CD14-positive monocyte (primary cell): ENCODE measurements around the gene ACE. TPM values are rescaled to one million over a fixed set of nuclear protein-coding genes. Genes with fewer than 3 reads are reported as not detected.

Experiments used
- DNase-seq, 3 donors: peaks; one replicate each; pipeline ENCODE4 v3.0.0-alpha.2; 2011 to 2022
- H2AFZ ChIP-seq: 2 replicates; pipeline ENCODE4 v1.6.0; 2012; ENCODE audit warnings: mild to moderate bottlenecking, low read depth, low read length, inconsistent platforms; ENCODE audit not compliant: insufficient read depth, poor library complexity, severe bottlenecking
- H3K27ac ChIP-seq, 2 donors: 1 replicate in 1 of 2; 2 replicates in 1 of 2; pipeline ENCODE4 v1.5.1; 2012 to 2013; ENCODE audit warnings: low read length in 2 of 2, control low read depth in 1 of 2, inconsistent platforms in 1 of 2, low read depth in 1 of 2, mild to moderate bottlenecking in 1 of 2
- H3K27me3 ChIP-seq, 2 donors: one replicate each; pipeline versions ENCODE4 v1.6.0 to v1.6.1; 2011 to 2013; ENCODE audit warnings: low read length in 2 of 2; ENCODE audit not compliant: control insufficient read depth in 2 of 2, insufficient read depth in 2 of 2
- H3K36me3 ChIP-seq, 2 donors: replicated peaks in 1 of 2; 1 replicate in 1 of 2; 2 replicates in 1 of 2; pipeline versions ENCODE4 v1.5.1 to v1.6.1; 2012 to 2013; ENCODE audit warnings: low read length in 2 of 2, control low read depth in 1 of 2, inconsistent platforms in 1 of 2, mild to moderate bottlenecking in 1 of 2; ENCODE audit not compliant: insufficient read depth in 2 of 2, control insufficient read depth in 1 of 2
- H3K4me1 ChIP-seq, 2 donors: 1 replicate in 1 of 2; 2 replicates in 1 of 2; pipeline versions ENCODE4 v1.5.1 to v1.6.1; 2012 to 2013; ENCODE audit warnings: low read length in 2 of 2, control low read depth in 1 of 2, inconsistent platforms in 1 of 2, mild to moderate bottlenecking in 1 of 2, moderate library complexity in 1 of 2; ENCODE audit not compliant: insufficient read depth in 2 of 2, control insufficient read depth in 1 of 2
- H3K4me2 ChIP-seq: replicated peaks from 2 replicates; pipeline ENCODE3; 2012; ENCODE audit warnings: low read length, moderate library complexity, mild to moderate bottlenecking; ENCODE audit not compliant: poor library complexity, severe bottlenecking; ENCODE audit errors: extremely low read depth
- H3K4me3 ChIP-seq, 3 experiments: fragments of 200-600 bp in 1 of 3; sonication (generic) in 1 of 3; replicated peaks in 1 of 3; 1 replicate in 2 of 3; 2 replicates in 1 of 3; pipeline ENCODE4 v1.5.1; 2011 to 2013; ENCODE audit warnings: low read length in 3 of 3, mild to moderate bottlenecking in 3 of 3, control low read depth in 2 of 3, low read depth in 2 of 3, inconsistent platforms in 1 of 3, moderate library complexity in 1 of 3
- H3K79me2 ChIP-seq: 2 replicates; pipeline ENCODE4 v1.6.0; 2012; ENCODE audit warnings: mild to moderate bottlenecking, control low read depth, inconsistent platforms, low read length, moderate library complexity; ENCODE audit not compliant: insufficient read depth
- H3K9ac ChIP-seq: 2 replicates; pipeline ENCODE4 v1.6.0; 2017; ENCODE audit warnings: low read length, mild to moderate bottlenecking; ENCODE audit not compliant: insufficient read depth, poor library complexity, severe bottlenecking
- H3K9me3 ChIP-seq, 2 donors: replicated peaks in 1 of 2; 1 replicate in 1 of 2; 2 replicates in 1 of 2; pipeline versions ENCODE4 v1.5.1 to v1.6.1; 2012 to 2013; ENCODE audit warnings: low read length in 2 of 2, control low read depth in 1 of 2; ENCODE audit not compliant: control insufficient read depth in 1 of 2, insufficient read depth in 1 of 2
- H4K20me1 ChIP-seq: 2 replicates; pipeline ENCODE4 v1.6.0; 2012; ENCODE audit warnings: mild to moderate bottlenecking, low read length, control low read depth, moderate library complexity; ENCODE audit not compliant: insufficient read depth
- H3K27ac Mint-ChIP-seq, 7 donors: one replicate each; pipeline ENCODE4 v1.8.0; 2020; ENCODE audit warnings: mild to moderate bottlenecking in 7 of 7, mixed read lengths in 7 of 7, moderate library complexity in 6 of 7, inconsistent platforms in 2 of 7
- H3K27me3 Mint-ChIP-seq, 3 donors: one replicate each; pipeline ENCODE4 v1.8.0; 2021 to 2022; ENCODE audit warnings: low read depth in 3 of 3, mild to moderate bottlenecking in 3 of 3, mixed read lengths in 3 of 3, moderate library complexity in 3 of 3, inconsistent platforms in 1 of 3
- H3K36me3 Mint-ChIP-seq, 2 donors: one replicate each; pipeline ENCODE4 v1.8.0; 2020; ENCODE audit warnings: mixed read lengths in 2 of 2, inconsistent platforms in 1 of 2, mild to moderate bottlenecking in 1 of 2
- H3K4me1 Mint-ChIP-seq: one replicate; pipeline ENCODE4 v1.8.0; 2020; ENCODE audit warnings: mild to moderate bottlenecking, mixed read lengths
- H3K4me3 Mint-ChIP-seq, 2 donors: one replicate each; pipeline ENCODE4 v1.8.0; 2020; ENCODE audit warnings: mild to moderate bottlenecking in 2 of 2, mixed read lengths in 2 of 2, moderate library complexity in 1 of 2
- H3K9me3 Mint-ChIP-seq, 7 donors: one replicate each; pipeline ENCODE4 v1.8.0; 2020 to 2022; ENCODE audit warnings: mixed read lengths in 7 of 7, mild to moderate bottlenecking in 6 of 7, moderate library complexity in 6 of 7, inconsistent platforms in 2 of 7
- WGBS: methylation state at CpG from one replicate; pipeline ENCODE4 v1.1.5; 2013; ENCODE audit warnings: missing lambda C conversion rate; ENCODE audit not compliant: insufficient coverage; 5-methylcytosine and 5-hydroxymethylcytosine counted together
- intact Hi-C, 2 donors: fragments of 100-400 bp; cut with micrococcal nuclease; formaldehyde crosslinking; loops; one replicate each; pipeline versions ENCODE4 v1.15.0 to v1.15.1; 2023
- polyA plus RNA-seq, 3 donors: library from polyadenylated mRNA; depleted of rRNA in 1 of 3; unstranded in 2 of 3; stranded (reverse) in 1 of 3; fragments of 300-500 nt in 2 of 3; fragments of >200 nt in 1 of 3; fragmentation: Illumina TruSeq in 2 of 3; gene quantifications; 1 replicate in 2 of 3; 2 replicates in 1 of 3; pipeline ENCODE4 v1.2.3, GENCODE V29; 2012 to 2021
- TF ChIP-seq, protein P1 (sequence below): fragments of 200-600 bp; IDR thresholded peaks from one replicate; pipeline ENCODE4 v1.8.0; 2022; ENCODE audit warnings: antibody characterized with exemption, mild to moderate bottlenecking

The ACE gene
- polyA plus RNA-seq, 3 donors, result 0.55 TPM; not detected in 2

- Mint-ChIP-seq H3K4me1 (peaks cover 27% of the 10 kb centered on the region), H3K27me3 (peaks cover 4 to 10% (median 7%) of the 10 kb centered on the region in 3 donors), H3K4me3 (no peak overlapping the region), H3K27ac (peak overlapping the region in 2 of 7 donors; percentile 23 to 70), H3K36me3 (peaks cover 0 to 4% of the 10 kb centered on the region in 2 donors), H3K9me3 (peaks cover 0 to 3% (median 0%) of the 10 kb centered on the region in 7 donors)
- TF ChIP-seq, protein P1, sequence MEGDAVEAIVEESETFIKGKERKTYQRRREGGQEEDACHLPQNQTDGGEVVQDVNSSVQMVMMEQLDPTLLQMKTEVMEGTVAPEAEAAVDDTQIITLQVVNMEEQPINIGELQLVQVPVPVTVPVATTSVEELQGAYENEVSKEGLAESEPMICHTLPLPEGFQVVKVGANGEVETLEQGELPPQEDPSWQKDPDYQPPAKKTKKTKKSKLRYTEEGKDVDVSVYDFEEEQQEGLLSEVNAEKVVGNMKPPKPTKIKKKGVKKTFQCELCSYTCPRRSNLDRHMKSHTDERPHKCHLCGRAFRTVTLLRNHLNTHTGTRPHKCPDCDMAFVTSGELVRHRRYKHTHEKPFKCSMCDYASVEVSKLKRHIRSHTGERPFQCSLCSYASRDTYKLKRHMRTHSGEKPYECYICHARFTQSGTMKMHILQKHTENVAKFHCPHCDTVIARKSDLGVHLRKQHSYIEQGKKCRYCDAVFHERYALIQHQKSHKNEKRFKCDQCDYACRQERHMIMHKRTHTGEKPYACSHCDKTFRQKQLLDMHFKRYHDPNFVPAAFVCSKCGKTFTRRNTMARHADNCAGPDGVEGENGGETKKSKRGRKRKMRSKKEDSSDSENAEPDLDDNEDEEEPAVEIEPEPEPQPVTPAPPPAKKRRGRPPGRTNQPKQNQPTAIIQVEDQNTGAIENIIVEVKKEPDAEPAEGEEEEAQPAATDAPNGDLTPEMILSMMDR, result no peak
- Histone ChIP-seq H3K27me3 (no peaks in the 10 kb centered on the region), H4K20me1 (no peaks in the 10 kb centered on the region), H3K9ac (no peak overlapping the region), H2AFZ (no peak overlapping the region), H3K79me2 (no peaks in the 10 kb centered on the region), H3K4me2 (no peak overlapping the region), H3K27ac (no peak overlapping the region), H3K4me3 (no peak overlapping the region), H3K36me3 (no peaks in the 10 kb centered on the region), H3K9me3 (no peaks in the 10 kb centered on the region), H3K4me1 (peaks cover 20 to 27% of the 10 kb centered on the region in 2 donors)
- DNase-seq, result no peak
- 87% methylated on average over 13 of the region's 16 CpGs for WGBS
- intact Hi-C loops, result no loop called here
Observed at GRCh38 chr17:63431939-63432804, 44.7 kb upstream of the ACE start.

GRCh38 chr17:63433746-63434591, 42.9 kb upstream of the ACE start:
- intact Hi-C loops, result no loop called here
- TF ChIP-seq, protein P1, result no peak
- peak overlapping the region; percentile 37 to 67 for H3K4me3 Mint-ChIP-seq
- Histone ChIP-seq H3K4me2 (peak overlapping the region; percentile 70), H4K20me1 (no peaks in the 10 kb centered on the region), H3K9ac (no peak overlapping the region), H3K4me3 (peak overlapping the region in 1 of 3 experiments; percentile 66), H3K27ac (no peak overlapping the region), H2AFZ (peak overlapping the region; percentile 32), H3K4me1 (peaks cover 31 to 40% of the 10 kb centered on the region in 2 donors), H3K79me2 (no peaks in the 10 kb centered on the region), H3K27me3 (no peaks in the 10 kb centered on the region), H3K36me3 (no peaks in the 10 kb centered on the region), H3K9me3 (no peaks in the 10 kb centered on the region)
- WGBS, result 47% methylated on average over 29 of the region's 32 CpGs
- H3K27me3 Mint-ChIP-seq, result peaks cover 4 to 11% (median 6%) of the 10 kb centered on the region in 3 donors
- H3K27ac Mint-ChIP-seq, result peak overlapping the region in 2 of 7 donors; percentile 30 to 76
- H3K4me1 Mint-ChIP-seq, result peaks cover 33% of the 10 kb centered on the region
- DNase-seq, result no peak
- H3K36me3 Mint-ChIP-seq, result peaks cover 0 to 4% of the 10 kb centered on the region in 2 donors
- H3K9me3 Mint-ChIP-seq, result peaks cover 0 to 3% (median 0%) of the 10 kb centered on the region in 7 donors
